ENCODE results near the gene SH3TC1. TPM values are rescaled to one million over a fixed set of nuclear protein-coding genes. Genes with fewer than 3 reads are reported as not detected.

Gene SH3TC1
- total RNA-seq, 2 experiments from 2014 or later: 28.5 to 28.8 TPM

- H3K27me3 Mint-ChIP-seq: peaks cover 34% of the 10 kb centered on the region
- no peak overlapping the region for H3K4me3 Mint-ChIP-seq
- ChIA-PET CTCF (no interaction called here), POLR2A (no interaction called here)
- H3K27ac Mint-ChIP-seq: no peak overlapping the region
- intact Hi-C loops (cut with micrococcal nuclease): no loop called here
- no peaks in the 10 kb centered on the region for H3K4me1 Mint-ChIP-seq (ENCODE audit: low read depth)
- no peak for DNase-seq
- H3K9me3 Mint-ChIP-seq: no peaks in the 10 kb centered on the region
- no peaks in the 10 kb centered on the region for H3K36me3 Mint-ChIP-seq
Observed at GRCh38 chr4:8270418-8270771, 71.3 kb downstream of the SH3TC1 start.

- no peak overlapping the region for H3K27ac Mint-ChIP-seq
- no peak overlapping the region for H3K4me3 Mint-ChIP-seq
- intact Hi-C loops (cut with micrococcal nuclease): no loop called here
- no peaks in the 10 kb centered on the region for H3K4me1 Mint-ChIP-seq (ENCODE audit: low read depth)
- H3K9me3 Mint-ChIP-seq: no peaks in the 10 kb centered on the region
- CTCF ChIA-PET: interaction anchor here (0.6 kb wide), 1 partner anchor 302 kb away, joined by 3 read pairs; no protein-coding TSS in a partner anchor
- H3K36me3 Mint-ChIP-seq: no peaks in the 10 kb centered on the region
- DNase-seq: no peak
- POLR2A ChIA-PET: no interaction called here
- H3K27me3 Mint-ChIP-seq: peaks cover 33% of the 10 kb centered on the region
Observed at GRCh38 chr4:8270912-8271815, 72.1 kb downstream of the SH3TC1 start.

- intact Hi-C loops (cut with micrococcal nuclease): no loop called here
- ChIA-PET CTCF (interaction anchor here (0.6 kb wide), 1 partner anchor 301 kb away, joined by 3 read pairs; no protein-coding TSS in a partner anchor), POLR2A (no interaction called here)
Observed at GRCh38 chr4:8271821-8272220, 72.7 kb downstream of the SH3TC1 start.

GRCh38 chr4:8272472-8273428 lies 73.7 kb downstream of the SH3TC1 start:
- intact Hi-C loops (cut with micrococcal nuclease): no loop called here
- no peaks in the 10 kb centered on the region for H3K9me3 Mint-ChIP-seq
- no peaks in the 10 kb centered on the region for H3K36me3 Mint-ChIP-seq
- H3K27ac Mint-ChIP-seq: no peak overlapping the region
- H3K4me1 Mint-ChIP-seq (ENCODE audit: low read depth): no peaks in the 10 kb centered on the region
- H3K4me3 Mint-ChIP-seq: no peak overlapping the region
- peaks cover 33% of the 10 kb centered on the region for H3K27me3 Mint-ChIP-seq
- CTCF ChIA-PET: no interaction called here
- no peak for DNase-seq
- POLR2A ChIA-PET: no interaction called here

More at GRCh38 chr4:8271821-8272220, 72.7 kb downstream of the SH3TC1 start:
- Mint-ChIP-seq H3K9me3 (no peaks in the 10 kb centered on the region), H3K27ac (no peak overlapping the region), H3K4me3 (no peak overlapping the region), H3K4me1 (ENCODE audit: low read depth) (no peaks in the 10 kb centered on the region), H3K36me3 (no peaks in the 10 kb centered on the region), H3K27me3 (peaks cover 33% of the 10 kb centered on the region)
- no peak for DNase-seq

- Mint-ChIP-seq H3K9me3 (no peaks in the 10 kb centered on the region), H3K27me3 (peaks cover 30% of the 10 kb centered on the region), H3K36me3 (no peaks in the 10 kb centered on the region), H3K27ac (no peak overlapping the region), H3K4me1 (ENCODE audit: low read depth) (no peaks in the 10 kb centered on the region), H3K4me3 (no peak overlapping the region)
- ChIA-PET POLR2A (no interaction called here), CTCF (no interaction called here)
- DNase-seq: no peak
- intact Hi-C loops (cut with micrococcal nuclease): no loop called here
Observed at GRCh38 chr4:8273450-8273849, 74.4 kb downstream of the SH3TC1 start.

- ChIA-PET POLR2A (no interaction called here), CTCF (no interaction called here)
- intact Hi-C loops (cut with micrococcal nuclease): no loop called here
- Mint-ChIP-seq H3K27ac (no peak overlapping the region), H3K4me1 (ENCODE audit: low read depth) (no peaks in the 10 kb centered on the region), H3K36me3 (no peaks in the 10 kb centered on the region), H3K4me3 (no peak overlapping the region), H3K27me3 (peaks cover 23% of the 10 kb centered on the region), H3K9me3 (no peaks in the 10 kb centered on the region)
- DNase-seq: no peak
Observed at GRCh38 chr4:8274066-8274652, 75.1 kb downstream of the SH3TC1 start.

GRCh38 chr4:8274765-8275547 lies 75.9 kb downstream of the SH3TC1 start:
- Mint-ChIP-seq H3K27me3 (peaks cover 22% of the 10 kb centered on the region), H3K27ac (no peak overlapping the region), H3K9me3 (no peaks in the 10 kb centered on the region), H3K4me3 (no peak overlapping the region), H3K4me1 (ENCODE audit: low read depth) (no peaks in the 10 kb centered on the region), H3K36me3 (no peaks in the 10 kb centered on the region)
- intact Hi-C loops (cut with micrococcal nuclease): no loop called here
- CTCF ChIA-PET: no interaction called here
- POLR2A ChIA-PET: no interaction called here
- no peak for DNase-seq

GRCh38 chr4:8275548-8275910 lies 76.4 kb downstream of the SH3TC1 start:
- ChIA-PET POLR2A (no interaction called here), CTCF (no interaction called here)
- Mint-ChIP-seq H3K4me3 (no peak overlapping the region), H3K36me3 (no peaks in the 10 kb centered on the region), H3K27ac (no peak overlapping the region), H3K27me3 (peaks cover 20% of the 10 kb centered on the region), H3K9me3 (no peaks in the 10 kb centered on the region), H3K4me1 (ENCODE audit: low read depth) (no peaks in the 10 kb centered on the region)
- no peak for DNase-seq
- intact Hi-C loops (cut with micrococcal nuclease): no loop called here

GRCh38 chr4:8276358-8277240 lies 77.5 kb downstream of the SH3TC1 start:
- ChIA-PET POLR2A (no interaction called here), CTCF (no interaction called here)
- H3K36me3 Mint-ChIP-seq: no peaks in the 10 kb centered on the region
- intact Hi-C loops (cut with micrococcal nuclease): no loop called here
- H3K27me3 Mint-ChIP-seq: peaks cover 9% of the 10 kb centered on the region
- no peak overlapping the region for H3K4me3 Mint-ChIP-seq
- no peak overlapping the region for H3K27ac Mint-ChIP-seq
- H3K4me1 Mint-ChIP-seq (ENCODE audit: low read depth): no peaks in the 10 kb centered on the region
- DNase-seq: no peak
- no peaks in the 10 kb centered on the region for H3K9me3 Mint-ChIP-seq

GRCh38 chr4:8277356-8278008 lies 78.4 kb downstream of the SH3TC1 start:
- no peaks in the 10 kb centered on the region for H3K36me3 Mint-ChIP-seq
- no peak for DNase-seq
- H3K27me3 Mint-ChIP-seq: peaks cover 1% of the 10 kb centered on the region
- H3K9me3 Mint-ChIP-seq: no peaks in the 10 kb centered on the region
- intact Hi-C loops (cut with micrococcal nuclease): no loop called here
- ChIA-PET CTCF (interaction anchor here (1.2 kb wide), 1 partner anchor 130 kb away, joined by 3 read pairs; no protein-coding TSS in a partner anchor), POLR2A (no interaction called here)
- H3K4me3 Mint-ChIP-seq: no peak overlapping the region
- no peaks in the 10 kb centered on the region for H3K4me1 Mint-ChIP-seq (ENCODE audit: low read depth)
- H3K27ac Mint-ChIP-seq: no peak overlapping the region

- Mint-ChIP-seq H3K36me3 (no peaks in the 10 kb centered on the region), H3K27ac (no peak overlapping the region), H3K27me3 (no peaks in the 10 kb centered on the region), H3K4me3 (no peak overlapping the region), H3K9me3 (no peaks in the 10 kb centered on the region), H3K4me1 (ENCODE audit: low read depth) (no peaks in the 10 kb centered on the region)
- DNase-seq: no peak
- CTCF ChIA-PET: interaction anchor here (1.2 kb wide), 1 partner anchor 129 kb away, joined by 3 read pairs; no protein-coding TSS in a partner anchor
- intact Hi-C loops (cut with micrococcal nuclease): no loop called here
- POLR2A ChIA-PET: no interaction called here
Observed at GRCh38 chr4:8278009-8278395, 78.9 kb downstream of the SH3TC1 start.

Data from activated CD4-positive, alpha-beta memory T cell treated with anti-CD3 and anti-CD28 coated beads for 36 hours (primary cell).